HG02870 (cell line): ENCODE measurements around the gene GPR137.

Source experiments
- ATAC-seq: cut with Tn5 transposase; IDR thresholded peaks from one replicate; pipeline ENCODE4 v1.9.1; 2021; ENCODE audit warnings: mild to moderate bottlenecking, moderate library complexity; ENCODE audit not compliant: unreplicated experiment

GPR137 gene

GRCh38 chr11:64248578-64248977, 37.1 kb upstream of the GPR137 start:
- ATAC-seq, result no peak

GRCh38 chr11:64249038-64249437, 36.6 kb upstream of the GPR137 start:
- no peak for ATAC-seq

GRCh38 chr11:64249563-64250414, 35.9 kb upstream of the GPR137 start:
- ATAC-seq, result no peak

- no peak for ATAC-seq
Measured at GRCh38 chr11:64250415-64251015, 35.1 kb upstream of the GPR137 start.

- peak; percentile 31 for ATAC-seq
Measured at GRCh38 chr11:64251016-64251752, 34.5 kb upstream of the GPR137 start, which contains the start of gene PLCB3. Gene PLCB3 (plus strand): TSS chr11:64251530. CDS start chr11:64251650, 120 bp downstream.

GRCh38 chr11:64251753-64252002, 34.0 kb upstream of the GPR137 start:
- ATAC-seq, result peak; percentile 8

- no peak for ATAC-seq
Measured at GRCh38 chr11:64252003-64252872, 33.4 kb upstream of the GPR137 start.

- no peak for ATAC-seq
Measured at GRCh38 chr11:64253043-64253442, 32.6 kb upstream of the GPR137 start.

GRCh38 chr11:64253481-64253880, 32.2 kb upstream of the GPR137 start:
- no peak for ATAC-seq

- no peak for ATAC-seq
Measured at GRCh38 chr11:64254326-64254725, 31.3 kb upstream of the GPR137 start.

GRCh38 chr11:64255135-64256128, 30.2 kb upstream of the GPR137 start:
- ATAC-seq, result no peak

- no peak for ATAC-seq
Measured at GRCh38 chr11:64256300-64256699, 29.3 kb upstream of the GPR137 start.

- ATAC-seq, result no peak
Measured at GRCh38 chr11:64258356-64258755, 27.3 kb upstream of the GPR137 start.

GRCh38 chr11:64258946-64259532, 26.6 kb upstream of the GPR137 start:
- no peak for ATAC-seq

- ATAC-seq, result no peak
Measured at GRCh38 chr11:64259533-64260067, 26.0 kb upstream of the GPR137 start.

GRCh38 chr11:64260147-64260708, 25.4 kb upstream of the GPR137 start:
- no peak for ATAC-seq

- ATAC-seq, result no peak
Measured at GRCh38 chr11:64261556-64262080, 24.0 kb upstream of the GPR137 start.

GRCh38 chr11:64262271-64263002, 23.2 kb upstream of the GPR137 start:
- ATAC-seq, result no peak
